ENCODE data around the gene SNX25. TPM values are rescaled to one million over a fixed set of nuclear protein-coding genes. Genes with fewer than 3 reads are reported as not detected.
A peak's percentile ranks its signal among the peaks of the same experiment; 100 is the strongest.

Gene SNX25
- total RNA-seq, 1 donor from 2014 or later: 11.4 TPM

GRCh38 chr4:185396724-185397385, 187.5 kb downstream of the SNX25 start, which contains the start of gene ANKRD37:
TSS of gene ANKRD37 (plus strand) at chr4:185396841. CDS start at chr4:185396924, 83 bp downstream.
- peak; percentile 78 for DNase-seq (ENCODE audit: low spot score)

GRCh38 chr4:185398618-185399017, 189.2 kb downstream of the SNX25 start:
- ATAC-seq: no peak
- no peak for DNase-seq (ENCODE audit: low spot score)

More at GRCh38 chr4:185396724-185397385, 187.5 kb downstream of the SNX25 start, which contains the start of gene ANKRD37:
- peak; percentile 58 for ATAC-seq

GRCh38 chr4:185399466-185399865, 190.1 kb downstream of the SNX25 start:
- DNase-seq (ENCODE audit: low spot score) (no peak), ATAC-seq (no peak)

GRCh38 chr4:185404031-185404430, 194.6 kb downstream of the SNX25 start:
- no peak for DNase-seq (ENCODE audit: low spot score)
- no peak for ATAC-seq

GRCh38 chr4:185405296-185405999, 196.1 kb downstream of the SNX25 start:
- no peak for ATAC-seq
- DNase-seq (ENCODE audit: low spot score): no peak

GRCh38 chr4:185408432-185408831, 199.0 kb downstream of the SNX25 start:
- no peak for ATAC-seq
- DNase-seq (ENCODE audit: low spot score): no peak

- DNase-seq (ENCODE audit: low spot score) (no peak), ATAC-seq (peak; percentile 21)
Observed at GRCh38 chr4:185411849-185412248, 202.5 kb downstream of the SNX25 start.

- no peak for DNase-seq (ENCODE audit: low spot score)
Observed at GRCh38 chr4:185412412-185412811, 203.0 kb downstream of the SNX25 start.

More at GRCh38 chr4:185412412-185412811, 203.0 kb downstream of the SNX25 start:
- no peak for ATAC-seq

Other genes with a start within 250 kb of the SNX25 start
- not detected for gene HELT, start 191.1 kb upstream of the SNX25 start, total RNA-seq
- gene SLC25A4, start 66.3 kb upstream of the SNX25 start, total RNA-seq: 30.6 TPM
- 11.3 TPM for gene CFAP97, start 5.6 kb upstream of the SNX25 start, total RNA-seq
- gene LRP2BP, start 186.3 kb downstream of the SNX25 start, total RNA-seq: 0.23 TPM
- 5.7 TPM for gene ANKRD37, start 187.2 kb downstream of the SNX25 start, total RNA-seq
- gene UFSP2, start 216.4 kb downstream of the SNX25 start, total RNA-seq: 16.9 TPM

Measured in left lobe of liver (tissue), 2 donors.